HL-60 (cell line): ENCODE data around the gene GFRA1.

Source experiments
- DNase-seq, 2 experiments: peaks; one replicate each; pipeline ENCODE4 v3.0.0-alpha.2; 2010 to 2020; ENCODE audit warnings: low read depth in 1 of 2, low spot score in 1 of 2
- H3K27ac ChIP-seq: fragments of 250-450 bp; sonication (Bioruptor Pico); replicated peaks from 2 replicates; pipeline ENCODE4 v1.5.1; 2020; ENCODE audit warnings: mild to moderate bottlenecking, moderate library complexity
- H3K27me3 ChIP-seq: fragments of 250-450 bp; sonication (Bioruptor Pico); 2 replicates; pipeline ENCODE4 v1.5.1; 2021; ENCODE audit warnings: mild to moderate bottlenecking, moderate library complexity; ENCODE audit not compliant: insufficient read depth, poor library complexity, severe bottlenecking
- H3K4me3 ChIP-seq: replicated peaks from 2 replicates; pipeline ENCODE4 v1.5.1; 2011; ENCODE audit warnings: mild to moderate bottlenecking, control low read depth, low read length; ENCODE audit not compliant: insufficient read depth
- CTCF ChIP-seq: IDR thresholded peaks from one replicate; pipeline ENCODE4 v1.5.1; 2011; ENCODE audit warnings: low read length, control low read depth, inconsistent platforms; ENCODE audit not compliant: insufficient read depth
- GABPA ChIP-seq: IDR thresholded peaks from 2 replicates; pipeline ENCODE4 v1.6.1; 2012; ENCODE audit warnings: low read depth
- POLR2AphosphoS5 ChIP-seq: IDR thresholded peaks from 2 replicates; pipeline ENCODE4 v1.6.1; 2012; ENCODE audit warnings: low read depth
- REST ChIP-seq: IDR thresholded peaks from 2 replicates; pipeline ENCODE4 v1.6.1; 2012; ENCODE audit warnings: low read depth; ENCODE audit not compliant: insufficient replicate concordance
- SPI1 ChIP-seq: IDR thresholded peaks from 2 replicates; pipeline ENCODE4 v1.6.1; 2012; ENCODE audit warnings: low read depth, mild to moderate bottlenecking, borderline replicate concordance

GFRA1 gene

DNA sequence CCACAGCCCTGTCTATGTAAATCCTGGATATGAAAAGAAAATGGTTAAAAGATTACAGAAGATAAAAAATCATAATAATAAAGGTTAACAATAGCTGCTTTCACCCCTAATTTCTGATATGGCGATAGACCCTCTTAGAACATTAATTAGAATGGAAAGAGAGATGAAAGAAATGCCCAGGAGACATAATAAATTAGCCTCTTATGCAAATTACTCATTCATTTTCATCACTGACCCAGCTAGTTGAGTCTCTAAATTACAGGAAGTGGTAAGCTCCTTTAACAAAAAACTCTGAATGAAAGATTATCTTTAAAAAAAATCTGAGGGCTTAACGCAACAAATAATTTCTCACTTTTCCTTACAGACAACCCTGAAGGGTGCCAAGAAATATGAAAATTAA, 12.4 kb downstream of the GFRA1 start:
- H3K27me3 ChIP-seq = peaks cover 3% of the 10 kb centered on the region
- no peak overlapping the region for H3K4me3 ChIP-seq
- no peak for TF ChIP-seq POLR2AphosphoS5
- no peak for TF ChIP-seq REST
- TF ChIP-seq GABPA = no peak
- TF ChIP-seq SPI1 = no peak
- no peak for TF ChIP-seq CTCF
- no peak for DNase-seq
- no peak overlapping the region for H3K27ac ChIP-seq

GRCh38 chr10:116259638-116260037, 13.4 kb downstream of the GFRA1 start:
- H3K27ac ChIP-seq = no peak overlapping the region
- no peak for TF ChIP-seq GABPA
- no peak for DNase-seq
- H3K4me3 ChIP-seq = no peak overlapping the region
- H3K27me3 ChIP-seq = peaks cover 3% of the 10 kb centered on the region

DNA sequence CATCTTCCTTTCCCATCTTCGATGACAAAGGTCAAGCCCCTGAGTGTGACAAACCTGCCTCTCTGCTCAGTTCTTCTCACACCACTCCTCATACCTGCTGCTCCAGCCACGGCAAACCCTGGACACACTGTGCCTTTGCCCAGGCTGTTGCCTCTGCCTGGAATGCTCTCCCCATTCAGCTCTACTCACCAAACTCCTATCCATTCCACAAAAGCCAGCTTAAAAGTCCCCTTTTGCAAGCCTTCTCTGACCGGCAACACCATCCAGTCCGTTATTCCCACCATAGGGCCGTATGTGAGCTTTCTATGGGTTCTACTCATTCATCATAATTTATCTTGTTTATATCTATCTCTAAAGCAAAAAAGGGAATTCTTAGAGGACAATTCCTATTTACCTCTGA, 15.2 kb downstream of the GFRA1 start:
- no peak for DNase-seq
- no peak overlapping the region for H3K27ac ChIP-seq
- peaks cover 3% of the 10 kb centered on the region for H3K27me3 ChIP-seq
- TF ChIP-seq SPI1 (no peak), REST (no peak), CTCF (no peak), GABPA (no peak), POLR2AphosphoS5 (no peak)
- no peak overlapping the region for H3K4me3 ChIP-seq

GRCh38 chr10:116256752-116257259, 16.2 kb downstream of the GFRA1 start:
- no peak overlapping the region for H3K27ac ChIP-seq
- no peak overlapping the region for H3K4me3 ChIP-seq
- no peaks in the 10 kb centered on the region for H3K27me3 ChIP-seq
- DNase-seq = no peak
- TF ChIP-seq SPI1 (no peak), GABPA (no peak), REST (no peak), CTCF (no peak), POLR2AphosphoS5 (no peak)
